ENCODE measurements around the gene RBM4B. TPM values are rescaled to one million over a fixed set of nuclear protein-coding genes. Genes with fewer than 3 reads are reported as not detected.

RBM4B gene
- total RNA-seq, 6 experiments from 2014 or later, result 3.6 to 9.4 (median 6.9) TPM

- Histone ChIP-seq H3K4me1 (peaks cover 0 to 6% (median 1%) of the 10 kb centered on the region in 4 donors), H3K4me3 (no peak overlapping the region), H3K27ac (no peak overlapping the region), H3K27me3 (no peaks in the 10 kb centered on the region), H3K36me3 (peaks cover 0 to 28% (median 10%) of the 10 kb centered on the region in 4 donors), H3K9me3 (no peaks in the 10 kb centered on the region)
- 92% methylated on average over 1 of the region's 2 CpGs for WGBS (ENCODE audit: insufficient coverage, low coverage, low lambda C conversion rate, missing lambda C conversion rate)
- intact Hi-C loops (cut with DNase I), result no loop called here
- DNase-seq (no peak), ATAC-seq (no peak)
- TF ChIP-seq CTCF (IDR thresholded peaks at IDR 0.05) (no peak), POLR2A (IDR thresholded peaks at IDR 0.05) (no peak)
These were observed 44.7 kb downstream of the RBM4B start for GRCh38 chr11:66632952-66633351.

- no peak for ATAC-seq
- no peak overlapping the region for H3K27ac ChIP-seq
- WGBS (ENCODE audit: insufficient coverage, low coverage, low lambda C conversion rate, missing lambda C conversion rate), result 81% methylated on average over 6 of the region's 6 CpGs
- H3K36me3 ChIP-seq, result peaks cover 0 to 38% (median 17%) of the 10 kb centered on the region in 4 donors
- intact Hi-C loops (cut with DNase I), result no loop called here
- DNase-seq, result no peak
- no peaks in the 10 kb centered on the region for H3K9me3 ChIP-seq
- H3K4me1 ChIP-seq, result no peaks in the 10 kb centered on the region
- no peak overlapping the region for H3K4me3 ChIP-seq
- H3K27me3 ChIP-seq, result no peaks in the 10 kb centered on the region
- TF ChIP-seq POLR2A (IDR thresholded peaks at IDR 0.05) (no peak), CTCF (IDR thresholded peaks at IDR 0.05) (no peak)
These were observed 45.8 kb downstream of the RBM4B start for GRCh38 chr11:66631883-66632282.

- intact Hi-C loops (cut with DNase I), result no loop called here
- peaks cover 12 to 64% (median 36%) of the 10 kb centered on the region in 4 donors for H3K36me3 ChIP-seq
- 84% methylated on average over 2 of the region's 2 CpGs for WGBS (ENCODE audit: insufficient coverage, low coverage, low lambda C conversion rate, missing lambda C conversion rate)
- H3K27ac ChIP-seq, result no peak overlapping the region
- ATAC-seq (no peak), DNase-seq (no peak)
- no peaks in the 10 kb centered on the region for H3K4me1 ChIP-seq
- H3K9me3 ChIP-seq, result no peaks in the 10 kb centered on the region
- no peak overlapping the region for H3K4me3 ChIP-seq
- H3K27me3 ChIP-seq, result no peaks in the 10 kb centered on the region
- TF ChIP-seq CTCF (IDR thresholded peaks at IDR 0.05) (no peak), POLR2A (IDR thresholded peaks at IDR 0.05) (no peak)
These were observed 48.3 kb downstream of the RBM4B start for GRCh38 chr11:66629356-66629755.

GRCh38 chr11:66628061-66628603, 49.6 kb downstream of the RBM4B start:
- peaks cover 12 to 65% (median 40%) of the 10 kb centered on the region in 4 donors for H3K36me3 ChIP-seq
- WGBS (ENCODE audit: insufficient coverage, low coverage, low lambda C conversion rate, missing lambda C conversion rate), result 89% methylated on average over 5 of the region's 7 CpGs
- ATAC-seq, result no peak

More at GRCh38 chr11:66628061-66628603, 49.6 kb downstream of the RBM4B start:
- peaks cover 0 to 4% (median 0%) of the 10 kb centered on the region in 4 donors for H3K4me1 ChIP-seq
- H3K9me3 ChIP-seq, result no peaks in the 10 kb centered on the region
- H3K4me3 ChIP-seq, result no peak overlapping the region
- intact Hi-C loops (cut with DNase I), result no loop called here
- H3K27ac ChIP-seq, result no peak overlapping the region
- no peak for DNase-seq
- TF ChIP-seq CTCF (IDR thresholded peaks at IDR 0.05), result no peak
- TF ChIP-seq POLR2A (IDR thresholded peaks at IDR 0.05), result no peak
- no peaks in the 10 kb centered on the region for H3K27me3 ChIP-seq
